SU-DHL-6 (cell line): ENCODE results near the gene LHX3.

Source experiments
- EZH2phosphoT487 ChIP-seq: fragments of 200-600 bp; sonication (generic), shearing (Covaris generic); conservative IDR thresholded peaks from 2 replicates; pipeline ENCODE4 v1.6.1; 2018; ENCODE audit warnings: mild to moderate bottlenecking, antibody characterized with exemption, low read length, moderate library complexity, mixed read lengths
- TF ChIP-seq, protein P1 (sequence below): fragments of 200-600 bp; sonication (generic); IDR thresholded peaks from one replicate; pipeline ENCODE4 v1.5.1; 2017; ENCODE audit warnings: antibody characterized with exemption, mild to moderate bottlenecking, low read length, moderate library complexity; ENCODE audit not compliant: insufficient read depth, poor library complexity, severe bottlenecking

DNA sequence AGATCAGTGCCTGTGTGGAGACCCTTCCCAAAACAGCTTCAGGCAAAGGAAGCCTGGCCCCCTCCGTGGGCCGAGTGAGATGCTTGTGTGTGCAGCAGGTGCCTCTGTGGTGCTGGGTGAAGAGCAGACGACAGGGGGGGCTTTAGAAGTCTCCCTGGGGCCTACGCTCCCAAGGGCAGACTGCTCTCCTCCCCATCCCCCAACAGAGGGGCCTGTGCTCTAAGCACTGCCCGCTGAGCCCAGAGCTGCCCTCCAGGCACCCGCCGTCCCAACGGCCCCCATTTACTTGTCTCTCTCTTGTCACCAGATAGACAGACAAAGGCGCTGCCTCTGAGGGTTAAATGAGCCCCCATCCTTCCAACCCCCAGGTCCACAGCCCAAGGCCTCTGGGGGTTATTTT lies 2.7 kb upstream of the LHX3 start:
- TF ChIP-seq, protein P1, sequence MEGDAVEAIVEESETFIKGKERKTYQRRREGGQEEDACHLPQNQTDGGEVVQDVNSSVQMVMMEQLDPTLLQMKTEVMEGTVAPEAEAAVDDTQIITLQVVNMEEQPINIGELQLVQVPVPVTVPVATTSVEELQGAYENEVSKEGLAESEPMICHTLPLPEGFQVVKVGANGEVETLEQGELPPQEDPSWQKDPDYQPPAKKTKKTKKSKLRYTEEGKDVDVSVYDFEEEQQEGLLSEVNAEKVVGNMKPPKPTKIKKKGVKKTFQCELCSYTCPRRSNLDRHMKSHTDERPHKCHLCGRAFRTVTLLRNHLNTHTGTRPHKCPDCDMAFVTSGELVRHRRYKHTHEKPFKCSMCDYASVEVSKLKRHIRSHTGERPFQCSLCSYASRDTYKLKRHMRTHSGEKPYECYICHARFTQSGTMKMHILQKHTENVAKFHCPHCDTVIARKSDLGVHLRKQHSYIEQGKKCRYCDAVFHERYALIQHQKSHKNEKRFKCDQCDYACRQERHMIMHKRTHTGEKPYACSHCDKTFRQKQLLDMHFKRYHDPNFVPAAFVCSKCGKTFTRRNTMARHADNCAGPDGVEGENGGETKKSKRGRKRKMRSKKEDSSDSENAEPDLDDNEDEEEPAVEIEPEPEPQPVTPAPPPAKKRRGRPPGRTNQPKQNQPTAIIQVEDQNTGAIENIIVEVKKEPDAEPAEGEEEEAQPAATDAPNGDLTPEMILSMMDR = no peak
- TF ChIP-seq EZH2phosphoT487 = no peak
